ENCODE data around the gene SPAAR. TPM values are rescaled to one million over a fixed set of nuclear protein-coding genes. Genes with fewer than 3 reads are reported as not detected.

SPAAR gene
- total RNA-seq, 2 experiments from 2014 or later, result not detected

- CTCF ChIA-PET, result interaction anchor here (1.3 kb wide), 2 partner anchors 46 to 59 kb away, joined by 4 to 6 read pairs; no protein-coding TSS in a partner anchor
These were observed 39.6 kb downstream of the SPAAR start for GRCh38 chr9:35948901-35949318.

GRCh38 chr9:35951736-35952135 lies 42.4 kb downstream of the SPAAR start:
- no peaks in the 10 kb centered on the region for H3K4me1 Mint-ChIP-seq (ENCODE audit: low read depth)
- H3K9me3 Mint-ChIP-seq, result no peaks in the 10 kb centered on the region
- ChIA-PET CTCF (interaction anchor here (1.4 to 2.2 kb wide), 5 partner anchors 53 to 72 kb away, joined by 3 to 18 read pairs (median 5); no protein-coding TSS in a partner anchor), POLR2A (no interaction called here)
- no peaks in the 10 kb centered on the region for H3K36me3 Mint-ChIP-seq (ENCODE audit: low read depth)
- no peak for ATAC-seq
- peaks cover 4% of the 10 kb centered on the region for H3K27me3 Mint-ChIP-seq
- H3K4me3 Mint-ChIP-seq, result no peak overlapping the region
- intact Hi-C loops (cut with micrococcal nuclease), result no loop called here
- no peak overlapping the region for H3K27ac Mint-ChIP-seq
- TF ChIP-seq CTCF (IDR thresholded peaks at IDR 0.05), result no peak
- DNase-seq, result no peak

More at GRCh38 chr9:35948901-35949318, 39.6 kb downstream of the SPAAR start:
- no peaks in the 10 kb centered on the region for H3K27me3 Mint-ChIP-seq
- H3K9me3 Mint-ChIP-seq, result no peaks in the 10 kb centered on the region
- H3K36me3 Mint-ChIP-seq (ENCODE audit: low read depth), result no peaks in the 10 kb centered on the region
- intact Hi-C loops (cut with micrococcal nuclease), result no loop called here
- H3K27ac Mint-ChIP-seq, result no peak overlapping the region
- POLR2A ChIA-PET, result interaction anchor here (1.0 kb wide), 1 partner anchor 309 kb away, joined by 3 read pairs; the partner anchor contains the start of gene GNE
- H3K4me1 Mint-ChIP-seq (ENCODE audit: low read depth), result peaks cover 6% of the 10 kb centered on the region
- DNase-seq (no peak), ATAC-seq (no peak)
- no peak overlapping the region for H3K4me3 Mint-ChIP-seq
- TF ChIP-seq CTCF (IDR thresholded peaks at IDR 0.05), result no peak

- H3K27ac Mint-ChIP-seq, result no peak overlapping the region
- TF ChIP-seq CTCF (IDR thresholded peaks at IDR 0.05), result no peak
- no peak overlapping the region for H3K4me3 Mint-ChIP-seq
- DNase-seq (no peak), ATAC-seq (no peak)
- peaks cover 4% of the 10 kb centered on the region for H3K27me3 Mint-ChIP-seq
- ChIA-PET CTCF (interaction anchor here (0.7 to 2.2 kb wide), 11 partner anchors 8 to 78 kb away, joined by 3 to 18 read pairs (median 4); no protein-coding TSS in a partner anchor), POLR2A (no interaction called here)
- intact Hi-C loops (cut with micrococcal nuclease), result no loop called here
- H3K4me1 Mint-ChIP-seq (ENCODE audit: low read depth), result no peaks in the 10 kb centered on the region
- H3K9me3 Mint-ChIP-seq, result no peaks in the 10 kb centered on the region
- no peaks in the 10 kb centered on the region for H3K36me3 Mint-ChIP-seq (ENCODE audit: low read depth)
These were observed 43.4 kb downstream of the SPAAR start for GRCh38 chr9:35952526-35953191.

- DNase-seq, result peak; percentile 67
- H3K9me3 Mint-ChIP-seq, result no peaks in the 10 kb centered on the region
- peak; percentile 79 for TF ChIP-seq CTCF (IDR thresholded peaks at IDR 0.05)
- H3K4me3 Mint-ChIP-seq, result no peak overlapping the region
- H3K4me1 Mint-ChIP-seq (ENCODE audit: low read depth), result no peaks in the 10 kb centered on the region
- ATAC-seq, result peak; percentile 80
- ChIA-PET POLR2A (no interaction called here), CTCF (interaction anchor here (0.5 to 4.1 kb wide), 43 partner anchors 8 to 272 kb away, joined by 3 to 59 read pairs (median 4); partner anchors contain the start of gene RECK)
- H3K27me3 Mint-ChIP-seq, result peaks cover 4% of the 10 kb centered on the region
- H3K27ac Mint-ChIP-seq, result no peak overlapping the region
- intact Hi-C loops (cut with micrococcal nuclease), result loop anchor here (5.0 kb wide), 1 partner anchor 67 kb away; no protein-coding TSS in a partner anchor
- no peaks in the 10 kb centered on the region for H3K36me3 Mint-ChIP-seq (ENCODE audit: low read depth)
These were observed 45.8 kb downstream of the SPAAR start for GRCh38 chr9:35954942-35955546.

- POLR2A ChIA-PET, result no interaction called here
- no peak for ATAC-seq
- no peak for DNase-seq
- CTCF ChIA-PET, result interaction anchor here (0.8 to 4.1 kb wide), 11 partner anchors 10 to 166 kb away, joined by 3 to 59 read pairs (median 4); no protein-coding TSS in a partner anchor
- TF ChIP-seq CTCF (IDR thresholded peaks at IDR 0.05), result no peak
- no peaks in the 10 kb centered on the region for H3K4me1 Mint-ChIP-seq (ENCODE audit: low read depth)
- no peak overlapping the region for H3K27ac Mint-ChIP-seq
- no peak overlapping the region for H3K4me3 Mint-ChIP-seq
- peaks cover 4% of the 10 kb centered on the region for H3K27me3 Mint-ChIP-seq
- no peaks in the 10 kb centered on the region for H3K9me3 Mint-ChIP-seq
- H3K36me3 Mint-ChIP-seq (ENCODE audit: low read depth), result no peaks in the 10 kb centered on the region
- intact Hi-C loops (cut with micrococcal nuclease), result loop anchor here (5.0 kb wide), 1 partner anchor 66 kb away; no protein-coding TSS in a partner anchor
These were observed 47.4 kb downstream of the SPAAR start for GRCh38 chr9:35956651-35957050.

Data from activated CD8-positive, alpha-beta T cell treated with anti-CD3 and anti-CD28 coated beads for 36 hours (primary cell).